ENCODE results near the gene SNX9.

Gene SNX9

GRCh38 chr6:157811137-157811475 lies 11.9 kb upstream of the SNX9 start:
- H3K4me1 ChIP-seq (ENCODE audit: insufficient read depth, low read length, poor library complexity, severe bottlenecking), result no peaks in the 10 kb centered on the region
- H2AFZ ChIP-seq (ENCODE audit: low read length), result no peak overlapping the region
- H3F3A ChIP-seq (ENCODE audit: low read depth), result no peaks in the 10 kb centered on the region
- no peaks in the 10 kb centered on the region for H3K27me3 ChIP-seq (ENCODE audit: insufficient read depth, low read length, poor library complexity, severe bottlenecking)
- no peak overlapping the region for H3K4me2 ChIP-seq (ENCODE audit: low read depth, low read length, poor library complexity, severe bottlenecking)
- no peaks in the 10 kb centered on the region for H3K36me3 ChIP-seq (ENCODE audit: insufficient read depth, low read length)
- H3K4me3 ChIP-seq (ENCODE audit: low read length, poor library complexity, severe bottlenecking), result no peak overlapping the region
- no peaks in the 10 kb centered on the region for H4K20me1 ChIP-seq (ENCODE audit: insufficient read depth, low read length, poor library complexity, severe bottlenecking)
- H3K9ac ChIP-seq (ENCODE audit: low read depth, low read length, poor library complexity, severe bottlenecking), result no peak overlapping the region
- no peaks in the 10 kb centered on the region for H3K9me3 ChIP-seq (ENCODE audit: insufficient read depth, low read depth, low read length)
- TF ChIP-seq EZH2phosphoT487 (IDR thresholded peaks at IDR 0.05; ENCODE audit: borderline replicate concordance), result no peak
- TF ChIP-seq, protein P1, sequence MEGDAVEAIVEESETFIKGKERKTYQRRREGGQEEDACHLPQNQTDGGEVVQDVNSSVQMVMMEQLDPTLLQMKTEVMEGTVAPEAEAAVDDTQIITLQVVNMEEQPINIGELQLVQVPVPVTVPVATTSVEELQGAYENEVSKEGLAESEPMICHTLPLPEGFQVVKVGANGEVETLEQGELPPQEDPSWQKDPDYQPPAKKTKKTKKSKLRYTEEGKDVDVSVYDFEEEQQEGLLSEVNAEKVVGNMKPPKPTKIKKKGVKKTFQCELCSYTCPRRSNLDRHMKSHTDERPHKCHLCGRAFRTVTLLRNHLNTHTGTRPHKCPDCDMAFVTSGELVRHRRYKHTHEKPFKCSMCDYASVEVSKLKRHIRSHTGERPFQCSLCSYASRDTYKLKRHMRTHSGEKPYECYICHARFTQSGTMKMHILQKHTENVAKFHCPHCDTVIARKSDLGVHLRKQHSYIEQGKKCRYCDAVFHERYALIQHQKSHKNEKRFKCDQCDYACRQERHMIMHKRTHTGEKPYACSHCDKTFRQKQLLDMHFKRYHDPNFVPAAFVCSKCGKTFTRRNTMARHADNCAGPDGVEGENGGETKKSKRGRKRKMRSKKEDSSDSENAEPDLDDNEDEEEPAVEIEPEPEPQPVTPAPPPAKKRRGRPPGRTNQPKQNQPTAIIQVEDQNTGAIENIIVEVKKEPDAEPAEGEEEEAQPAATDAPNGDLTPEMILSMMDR (conservative IDR thresholded peaks at IDR 0.05; ENCODE audit: low read length), result no peak
- H3K79me2 ChIP-seq (ENCODE audit: insufficient read depth, low read length), result no peaks in the 10 kb centered on the region
- no peaks in the 10 kb centered on the region for H3K9me2 ChIP-seq (replicated peaks; ENCODE audit: low read depth, low read length)

- no peak overlapping the region for H3K4me2 ChIP-seq (ENCODE audit: low read depth, low read length, poor library complexity, severe bottlenecking)
- H3K36me3 ChIP-seq (ENCODE audit: insufficient read depth, low read length), result no peaks in the 10 kb centered on the region
- H3K9ac ChIP-seq (ENCODE audit: low read depth, low read length, poor library complexity, severe bottlenecking), result no peak overlapping the region
- H3K79me2 ChIP-seq (ENCODE audit: insufficient read depth, low read length), result no peaks in the 10 kb centered on the region
- H3K9me3 ChIP-seq (ENCODE audit: insufficient read depth, low read depth, low read length), result no peaks in the 10 kb centered on the region
- H3K9me2 ChIP-seq (replicated peaks; ENCODE audit: low read depth, low read length), result no peaks in the 10 kb centered on the region
- no peaks in the 10 kb centered on the region for H4K20me1 ChIP-seq (ENCODE audit: insufficient read depth, low read length, poor library complexity, severe bottlenecking)
- H2AFZ ChIP-seq (ENCODE audit: low read length), result no peak overlapping the region
- H3K4me3 ChIP-seq (ENCODE audit: low read length, poor library complexity, severe bottlenecking), result no peak overlapping the region
- peaks cover 5% of the 10 kb centered on the region for H3K27me3 ChIP-seq (ENCODE audit: insufficient read depth, low read length, poor library complexity, severe bottlenecking)
- H3F3A ChIP-seq (ENCODE audit: low read depth), result no peaks in the 10 kb centered on the region
- H3K4me1 ChIP-seq (ENCODE audit: insufficient read depth, low read length, poor library complexity, severe bottlenecking), result no peaks in the 10 kb centered on the region
- TF ChIP-seq, protein P1 (conservative IDR thresholded peaks at IDR 0.05; ENCODE audit: low read length), result no peak
- TF ChIP-seq EZH2phosphoT487 (IDR thresholded peaks at IDR 0.05; ENCODE audit: borderline replicate concordance), result no peak
Observed at GRCh38 chr6:157811476-157812173, 11.4 kb upstream of the SNX9 start.

DNA sequence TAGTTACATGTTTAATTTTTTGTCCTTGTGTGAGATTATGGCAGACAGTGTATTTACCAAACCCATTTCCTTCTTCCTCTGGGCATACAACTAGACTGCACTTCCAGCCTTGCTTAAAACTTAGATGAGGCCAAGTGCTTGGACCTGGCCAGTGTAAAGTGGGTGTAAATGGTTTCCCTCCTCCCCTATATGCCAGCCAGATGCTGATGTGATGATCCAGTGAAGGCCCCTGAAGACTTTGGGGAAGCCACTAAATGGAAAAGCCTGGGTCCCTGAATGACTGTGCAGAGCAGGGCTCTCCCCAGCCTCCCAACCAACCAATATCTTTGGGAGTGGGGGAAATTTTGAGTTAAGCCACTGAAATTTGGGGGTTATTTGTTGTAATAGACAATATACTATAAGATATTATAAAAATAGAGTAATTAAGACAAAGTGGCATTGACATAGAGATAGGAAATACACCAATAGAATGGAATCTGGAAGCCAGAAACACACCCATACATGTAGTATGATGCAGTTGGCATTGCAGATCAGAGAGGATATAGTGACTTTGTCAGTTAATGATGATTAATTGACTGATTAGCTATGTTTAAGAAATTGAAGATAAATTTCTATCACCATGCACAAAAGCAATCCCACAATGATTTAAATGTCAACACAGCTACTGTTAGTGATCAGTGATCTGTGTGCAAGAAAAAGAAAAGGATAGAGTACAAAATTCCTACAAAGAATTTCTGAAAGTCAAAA lies 10.4 kb upstream of the SNX9 start:
- H3K9ac ChIP-seq (ENCODE audit: low read depth, low read length, poor library complexity, severe bottlenecking), result no peak overlapping the region
- no peaks in the 10 kb centered on the region for H4K20me1 ChIP-seq (ENCODE audit: insufficient read depth, low read length, poor library complexity, severe bottlenecking)
- H3K79me2 ChIP-seq (ENCODE audit: insufficient read depth, low read length), result no peaks in the 10 kb centered on the region
- H3K9me2 ChIP-seq (replicated peaks; ENCODE audit: low read depth, low read length), result no peaks in the 10 kb centered on the region
- no peak overlapping the region for H2AFZ ChIP-seq (ENCODE audit: low read length)
- TF ChIP-seq EZH2phosphoT487 (IDR thresholded peaks at IDR 0.05; ENCODE audit: borderline replicate concordance), result no peak
- TF ChIP-seq, protein P1 (conservative IDR thresholded peaks at IDR 0.05; ENCODE audit: low read length), result no peak
- peaks cover 7% of the 10 kb centered on the region for H3K27me3 ChIP-seq (ENCODE audit: insufficient read depth, low read length, poor library complexity, severe bottlenecking)
- no peaks in the 10 kb centered on the region for H3F3A ChIP-seq (ENCODE audit: low read depth)
- no peak overlapping the region for H3K4me2 ChIP-seq (ENCODE audit: low read depth, low read length, poor library complexity, severe bottlenecking)
- no peaks in the 10 kb centered on the region for H3K36me3 ChIP-seq (ENCODE audit: insufficient read depth, low read length)
- no peaks in the 10 kb centered on the region for H3K4me1 ChIP-seq (ENCODE audit: insufficient read depth, low read length, poor library complexity, severe bottlenecking)
- no peaks in the 10 kb centered on the region for H3K9me3 ChIP-seq (ENCODE audit: insufficient read depth, low read depth, low read length)
- H3K4me3 ChIP-seq (ENCODE audit: low read length, poor library complexity, severe bottlenecking), result no peak overlapping the region
